ENCODE measurements around the gene SDR42E1.

Gene SDR42E1

DNA sequence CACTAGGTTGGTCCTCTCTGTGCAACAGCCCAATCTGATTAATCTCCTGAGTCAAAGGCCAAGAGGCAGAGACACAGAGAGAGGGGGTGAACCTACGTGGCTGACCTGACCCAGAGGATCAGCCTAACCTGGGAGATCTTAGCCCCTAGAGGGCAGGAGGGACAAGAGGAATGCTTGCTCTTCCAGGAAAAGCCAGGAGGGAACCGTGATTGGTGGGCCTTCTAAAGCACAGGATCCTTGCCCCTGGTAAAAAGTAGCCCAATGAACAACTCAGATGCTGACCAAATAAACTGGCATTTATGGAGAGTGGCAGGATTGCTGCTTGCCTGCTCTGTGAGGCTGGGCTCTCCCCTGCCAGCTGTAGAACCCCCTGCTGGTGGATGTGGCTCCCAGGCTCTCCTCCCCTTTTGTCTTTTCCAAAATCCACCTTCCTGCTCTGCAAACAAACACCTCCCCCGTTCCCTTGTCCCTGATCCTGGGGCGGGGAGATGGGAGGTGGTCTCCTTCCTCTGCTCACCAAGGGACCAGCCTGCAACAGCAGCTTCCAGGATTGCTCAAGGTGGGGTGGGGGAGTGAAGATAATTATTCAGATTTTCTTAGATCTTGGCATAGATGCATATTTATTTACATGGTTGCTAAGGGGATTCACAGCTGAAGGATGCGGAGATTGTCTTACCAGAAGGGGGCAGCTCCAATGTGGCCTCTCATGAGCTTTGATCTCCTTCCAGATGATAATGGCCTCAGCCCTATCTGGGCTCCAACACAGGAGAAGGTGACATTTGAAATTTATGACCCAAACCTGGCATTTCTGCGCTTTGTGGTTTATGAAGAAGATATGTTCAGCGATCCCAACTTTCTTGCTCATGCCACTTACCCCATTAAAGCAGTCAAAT lies 71.9 kb downstream of the SDR42E1 start:
- peak; percentile 10 for DNase-seq (ENCODE audit: low read depth)
